ENCODE measurements around the gene GZMM.

Gene GZMM

DNA sequence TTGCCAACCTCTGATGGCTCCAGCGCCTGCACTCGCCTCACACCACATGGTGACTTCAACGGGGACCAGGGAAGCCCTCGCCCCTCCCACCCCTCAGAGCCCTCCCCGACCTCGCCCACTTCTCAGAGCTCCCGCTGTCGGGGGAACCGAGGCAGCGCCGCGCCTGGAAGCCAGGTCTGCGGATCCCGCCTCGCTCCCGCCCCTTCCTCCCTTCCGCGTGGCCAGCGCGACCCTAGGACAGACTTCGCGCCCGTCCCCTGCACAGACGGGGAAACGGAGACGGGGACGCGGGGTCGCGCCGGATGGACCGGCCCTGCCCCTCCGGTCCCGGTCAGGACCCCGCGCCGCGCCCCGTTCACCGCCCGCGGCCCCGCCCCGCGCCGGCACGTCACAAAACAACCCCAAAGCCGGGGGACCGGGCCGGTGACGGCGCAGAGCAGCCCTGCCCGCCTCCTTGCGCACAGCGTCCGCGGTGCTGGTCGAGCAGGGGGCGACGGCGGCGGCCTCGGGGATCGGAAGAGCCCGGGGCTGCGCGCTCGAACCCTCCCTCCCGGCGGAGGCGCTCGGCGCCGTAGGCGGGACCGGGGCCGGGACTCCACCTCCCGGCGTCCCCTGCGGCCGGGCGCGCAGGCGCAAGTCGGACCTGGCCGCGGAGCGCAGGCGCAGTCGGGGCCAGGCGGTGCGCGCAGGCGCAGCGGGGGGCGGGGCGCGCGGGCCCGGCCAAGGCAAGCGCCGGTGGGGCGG is 12.7 kb upstream of the GZMM start:
- DNase-seq (ENCODE audit: low read depth, low spot score), result peak; percentile 65
- in situ Hi-C loops (cut with HindIII; ENCODE audit: low sequenced_read_pairs), result no loop called here
- TF ChIP-seq, protein P1, sequence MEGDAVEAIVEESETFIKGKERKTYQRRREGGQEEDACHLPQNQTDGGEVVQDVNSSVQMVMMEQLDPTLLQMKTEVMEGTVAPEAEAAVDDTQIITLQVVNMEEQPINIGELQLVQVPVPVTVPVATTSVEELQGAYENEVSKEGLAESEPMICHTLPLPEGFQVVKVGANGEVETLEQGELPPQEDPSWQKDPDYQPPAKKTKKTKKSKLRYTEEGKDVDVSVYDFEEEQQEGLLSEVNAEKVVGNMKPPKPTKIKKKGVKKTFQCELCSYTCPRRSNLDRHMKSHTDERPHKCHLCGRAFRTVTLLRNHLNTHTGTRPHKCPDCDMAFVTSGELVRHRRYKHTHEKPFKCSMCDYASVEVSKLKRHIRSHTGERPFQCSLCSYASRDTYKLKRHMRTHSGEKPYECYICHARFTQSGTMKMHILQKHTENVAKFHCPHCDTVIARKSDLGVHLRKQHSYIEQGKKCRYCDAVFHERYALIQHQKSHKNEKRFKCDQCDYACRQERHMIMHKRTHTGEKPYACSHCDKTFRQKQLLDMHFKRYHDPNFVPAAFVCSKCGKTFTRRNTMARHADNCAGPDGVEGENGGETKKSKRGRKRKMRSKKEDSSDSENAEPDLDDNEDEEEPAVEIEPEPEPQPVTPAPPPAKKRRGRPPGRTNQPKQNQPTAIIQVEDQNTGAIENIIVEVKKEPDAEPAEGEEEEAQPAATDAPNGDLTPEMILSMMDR (IDR thresholded peaks at IDR 0.05; ENCODE audit: low read depth, low read length), result peak; percentile 6

DNA sequence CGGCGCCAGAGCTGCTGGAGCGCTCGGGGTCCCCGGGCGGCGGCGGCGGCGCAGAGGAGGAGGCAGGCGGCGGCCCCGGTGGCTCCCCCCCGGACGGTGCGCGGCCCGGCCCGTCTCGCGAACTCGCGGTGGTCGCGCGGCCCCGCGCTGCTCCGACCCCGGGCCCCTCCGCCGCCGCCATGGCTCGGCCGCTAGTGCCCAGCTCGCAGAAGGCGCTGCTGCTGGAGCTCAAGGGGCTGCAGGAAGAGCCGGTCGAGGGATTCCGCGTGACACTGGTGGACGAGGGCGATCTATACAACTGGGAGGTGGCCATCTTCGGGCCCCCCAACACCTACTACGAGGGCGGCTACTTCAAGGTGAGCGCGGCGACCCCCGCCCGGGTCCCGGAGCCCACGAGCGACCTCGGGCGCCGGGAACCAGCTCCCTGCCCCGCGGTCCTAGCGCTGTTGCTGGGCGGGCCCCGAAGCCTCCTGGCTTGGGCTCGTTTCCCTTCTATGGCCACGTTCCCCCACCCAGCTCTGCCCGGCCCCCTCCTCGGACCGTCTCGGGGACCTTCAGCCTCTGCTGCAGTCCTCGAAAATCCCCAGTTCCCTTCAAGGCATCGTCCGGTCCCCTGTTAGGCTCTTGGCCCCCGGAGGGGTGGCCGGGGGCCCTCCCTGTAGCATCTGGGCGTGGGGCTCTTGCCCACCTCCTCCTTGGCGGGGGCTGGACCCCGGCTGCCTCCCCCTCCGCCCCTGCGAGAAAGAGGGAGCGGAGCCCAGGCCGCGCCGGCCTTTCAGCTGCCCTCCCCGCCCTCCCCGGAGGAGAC is 11.9 kb upstream of the GZMM start, which contains the start of gene CDC34:
TSS of gene CDC34 (plus strand) at position 8 of the 808 bp plus-strand sequence. CDS start at position 180, 172 bp downstream.
- DNase-seq (ENCODE audit: low read depth, low spot score), result no peak
- peak within 1 kb of the TSS; percentile 91 for H3K4me3 ChIP-seq (ENCODE audit: low read depth, low read length)
- in situ Hi-C loops (cut with HindIII; ENCODE audit: low sequenced_read_pairs), result no loop called here
- TF ChIP-seq, protein P1 (IDR thresholded peaks at IDR 0.05; ENCODE audit: low read depth, low read length), result no peak

More for the DNA sequence above, 12.7 kb upstream of the GZMM start:
- peak overlapping the region; percentile 63 for H3K4me3 ChIP-seq (ENCODE audit: low read depth, low read length)

DNA sequence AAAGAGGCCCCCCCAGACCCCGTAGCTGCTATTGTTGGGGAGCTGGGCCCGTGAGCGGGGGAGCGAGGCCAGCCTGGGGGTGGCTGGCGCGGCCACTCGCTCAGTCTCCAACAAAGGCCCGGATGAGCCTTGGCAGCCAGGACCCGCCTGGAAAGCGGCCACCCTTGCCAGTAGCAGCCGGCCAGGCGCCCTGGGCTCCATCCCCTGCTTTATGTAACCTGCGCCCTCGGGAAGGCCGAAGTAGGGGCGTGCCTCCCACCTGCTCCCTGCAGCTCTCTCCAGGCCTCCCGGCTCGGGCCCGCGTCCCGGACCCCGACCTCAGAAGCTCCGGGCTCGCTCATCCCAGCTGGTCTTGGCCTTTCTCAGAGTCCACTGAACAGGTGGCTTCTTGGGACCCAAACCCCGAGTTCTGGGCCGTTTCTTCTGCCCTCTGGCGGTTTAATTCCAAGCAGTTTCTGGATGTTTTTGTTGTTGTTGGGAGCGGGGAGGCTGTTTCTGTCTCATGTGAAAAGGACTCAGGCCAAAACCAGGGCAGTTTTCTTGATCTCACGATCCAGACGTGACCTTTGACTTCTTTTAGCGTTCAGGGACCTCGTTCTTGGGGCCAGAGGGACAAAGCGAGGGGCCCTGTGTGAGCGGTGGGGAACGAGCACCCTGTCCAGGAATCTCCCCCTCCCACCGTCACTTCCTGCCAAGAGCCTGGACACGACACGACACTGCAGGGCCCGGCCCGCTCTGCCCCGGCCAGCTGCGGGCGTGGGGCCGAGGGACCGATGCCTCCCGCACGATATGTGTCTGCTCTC is 11.1 kb upstream of the GZMM start:
- peak; percentile 59 for DNase-seq (ENCODE audit: low read depth, low spot score)
- in situ Hi-C loops (cut with HindIII; ENCODE audit: low sequenced_read_pairs), result no loop called here
- TF ChIP-seq, protein P1 (IDR thresholded peaks at IDR 0.05; ENCODE audit: low read depth, low read length), result peak; percentile 62
- peak overlapping the region; percentile 91 for H3K4me3 ChIP-seq (ENCODE audit: low read depth, low read length)

DNA sequence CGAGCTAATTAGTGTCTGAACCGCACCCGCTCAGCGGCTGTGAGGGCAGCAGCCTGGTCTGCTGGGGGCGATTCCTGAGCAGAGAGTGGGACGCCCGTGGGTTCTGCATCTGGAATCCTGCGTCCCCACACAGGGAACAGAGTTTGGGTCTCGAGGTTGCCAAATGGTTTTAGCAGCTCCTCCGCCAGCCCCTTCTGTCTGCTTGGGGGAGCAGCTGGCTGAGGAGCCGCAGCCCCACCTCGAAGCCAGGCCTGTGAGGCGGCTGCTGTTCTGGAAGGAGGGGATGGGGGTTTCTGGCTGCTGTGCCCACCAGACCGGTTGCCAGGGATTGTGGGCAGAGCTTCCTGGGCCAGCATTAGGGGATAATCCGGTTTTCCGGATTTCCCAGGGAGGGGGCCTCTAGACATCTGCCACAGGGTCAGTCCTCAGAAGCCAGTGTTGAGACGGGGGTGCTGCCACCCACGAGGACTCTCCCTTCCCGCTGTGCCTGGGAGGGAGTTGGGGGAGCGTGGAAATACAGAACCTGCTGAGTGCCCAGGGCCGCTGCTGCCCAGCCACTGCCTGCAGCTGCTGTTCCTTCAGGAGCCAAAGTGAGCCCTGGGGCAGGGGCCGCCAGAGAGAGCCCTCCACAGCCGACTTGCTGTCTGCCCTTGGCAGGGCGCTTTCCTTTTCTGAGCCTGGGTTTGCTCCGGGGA is 10.3 kb upstream of the GZMM start:
- DNase-seq (ENCODE audit: low read depth, low spot score), result no peak
- TF ChIP-seq, protein P1 (IDR thresholded peaks at IDR 0.05; ENCODE audit: low read depth, low read length), result no peak
- in situ Hi-C loops (cut with HindIII; ENCODE audit: low sequenced_read_pairs), result no loop called here
- peak overlapping the region; percentile 91 for H3K4me3 ChIP-seq (ENCODE audit: low read depth, low read length)

DNA sequence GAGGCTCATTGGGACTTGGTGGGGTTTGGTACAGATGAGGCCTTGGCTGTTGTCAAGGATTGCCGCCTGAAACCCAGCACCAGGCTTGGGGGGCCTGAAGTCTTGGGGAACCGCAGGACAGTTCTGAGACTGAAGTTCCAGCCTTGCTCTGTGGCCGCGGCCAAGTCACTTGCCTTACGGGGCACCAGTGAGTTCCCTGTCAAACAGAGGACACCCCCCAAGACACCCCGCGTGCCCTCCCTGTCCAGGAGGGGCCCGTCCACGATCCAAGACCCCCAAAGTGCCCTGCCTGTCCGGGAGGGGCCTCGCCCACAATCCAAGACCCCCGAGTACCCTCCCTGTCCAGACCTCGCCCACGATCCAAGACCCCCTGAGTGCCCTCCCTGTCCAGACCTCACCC is 9.8 kb upstream of the GZMM start:
- in situ Hi-C loops (cut with HindIII; ENCODE audit: low sequenced_read_pairs), result no loop called here

More for the DNA sequence above, 9.8 kb upstream of the GZMM start:
- DNase-seq (ENCODE audit: low read depth, low spot score), result no peak
- TF ChIP-seq, protein P1 (IDR thresholded peaks at IDR 0.05; ENCODE audit: low read depth, low read length), result no peak
- H3K4me3 ChIP-seq (ENCODE audit: low read depth, low read length), result no peak overlapping the region

All from astrocyte of the spinal cord (primary cell).